Measurements from ENCODE around the gene FAM149B1. TPM values are rescaled to one million over a fixed set of nuclear protein-coding genes. Genes with fewer than 3 reads are reported as not detected.

The FAM149B1 gene
- total and polyA plus RNA-seq, 10 of the 15 experiments (the other 5 are each of a cell fraction or from before 2014, with no cell fraction given) = 6.6 to 20.9 (median 11.2) TPM

DNA sequence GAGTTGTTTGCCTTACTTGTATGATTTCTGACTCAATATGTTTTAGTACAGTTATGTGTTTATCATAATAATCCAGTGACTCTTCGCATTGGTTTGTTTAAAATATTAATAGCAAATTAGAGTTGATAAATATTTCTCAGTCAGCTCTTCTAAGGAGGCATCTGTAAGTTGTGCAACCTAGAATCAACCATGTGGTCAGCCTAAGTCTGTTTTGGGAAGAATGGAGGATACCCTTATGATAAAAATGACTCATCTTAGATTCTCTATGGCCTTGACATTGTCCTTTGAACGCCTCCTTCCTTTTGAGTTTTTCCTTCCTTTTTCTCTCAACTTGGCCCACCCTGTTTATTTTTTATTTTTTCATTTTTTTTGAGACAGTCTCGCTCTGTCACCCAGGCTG, 60.3 kb downstream of the FAM149B1 start:
- ATAC-seq = no peak
- ChIA-PET CTCF (interaction anchor here (2.4 kb wide), 1 partner anchor 15 kb away, joined by 5 read pairs; no protein-coding TSS in a partner anchor), POLR2A (no interaction called here), SMC1A (ENCODE audit: uncharacterized antibody, unreplicated experiment) (no interaction called here), RAD21 (ENCODE audit: unreplicated experiment) (no interaction called here)
- no peaks in the 10 kb centered on the region for H3K9me3 ChIP-seq (replicated peaks; ENCODE audit: control insufficient read depth, insufficient read depth, low read length)
- H3K27ac ChIP-seq (ENCODE audit: control insufficient read depth, insufficient read depth) = no peak overlapping the region
- no peak overlapping the region for H3K4me2 ChIP-seq (ENCODE audit: control insufficient read depth, insufficient read depth)
- H3K79me2 ChIP-seq (ENCODE audit: control insufficient read depth, insufficient read depth, low read length) = no peaks in the 10 kb centered on the region
- H3K4me1 ChIP-seq (ENCODE audit: control insufficient read depth, insufficient read depth, low read length) = no peaks in the 10 kb centered on the region
- H3K4me3 ChIP-seq = no peak overlapping the region
- in situ Hi-C loops (cut with MboI) = no loop called here
- no TSS peak for BruUV-seq (replicated peaks)
- FAIRE-seq = no peak
- no peak overlapping the region for H3K9ac ChIP-seq (ENCODE audit: control insufficient read depth, insufficient read depth, low read length)
- no peaks in the 10 kb centered on the region for H4K20me1 ChIP-seq (ENCODE audit: control insufficient read depth, insufficient read depth)
- H3K27me3 ChIP-seq (replicated peaks in 1 of 2; ENCODE audit: control insufficient read depth in 2 of 2, insufficient read depth in 2 of 2, low read length in 1 of 2) = no peaks in the 10 kb centered on the region
- H2AFZ ChIP-seq (ENCODE audit: control insufficient read depth, low read depth, low read length) = no peak overlapping the region
- DNase-seq (ENCODE audit: low read depth, low spot score) = no peak
- intact Hi-C loops (cut with micrococcal nuclease; ENCODE audit: unreplicated experiment) = no loop called here
- WGBS (ENCODE audit: insufficient coverage, insufficient replicate concordance, low lambda C conversion rate, missing lambda C conversion rate) = 78% methylated on average over 2 of the region's 3 CpGs
- peaks cover 2 to 8% of the 10 kb centered on the region in 2 experiments; a peak in 3 of 4 replicates for H3K36me3 ChIP-seq (ENCODE audit: control insufficient read depth in 2 of 2, insufficient read depth in 2 of 2, low read length in 1 of 2)
- no peak for TF ChIP-seq TCF7 (IDR thresholded peaks at IDR 0.05; ENCODE audit: borderline replicate concordance)
- no peak for TF ChIP-seq YBX1 (IDR thresholded peaks at IDR 0.05)
- TF ChIP-seq IRF4 (IDR thresholded peaks at IDR 0.05; ENCODE audit: low read depth, low read length) = no peak
- TF ChIP-seq MYC (IDR thresholded peaks at IDR 0.05; ENCODE audit: insufficient read depth, insufficient read length, insufficient replicate concordance, low read length, severe bottlenecking) = no peak
- TF ChIP-seq NBN (IDR thresholded peaks at IDR 0.05) = no peak
- no peak for TF ChIP-seq NFIC (IDR thresholded peaks at IDR 0.05; ENCODE audit: low read depth, low read length)
- TF ChIP-seq, protein P1, sequence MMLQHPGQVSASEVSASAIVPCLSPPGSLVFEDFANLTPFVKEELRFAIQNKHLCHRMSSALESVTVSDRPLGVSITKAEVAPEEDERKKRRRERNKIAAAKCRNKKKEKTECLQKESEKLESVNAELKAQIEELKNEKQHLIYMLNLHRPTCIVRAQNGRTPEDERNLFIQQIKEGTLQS (IDR thresholded peaks at IDR 0.05; ENCODE audit: borderline replicate concordance, extremely low read depth, low read depth, low read length) = no peak
- TF ChIP-seq RFX5 (IDR thresholded peaks at IDR 0.05; ENCODE audit: low read depth, low read length) = no peak
- TF ChIP-seq CEBPB (IDR thresholded peaks at IDR 0.05; ENCODE audit: borderline replicate concordance in 1 of 2, low read depth in 2 of 2, low read length in 2 of 2) = no peak
- TF ChIP-seq LARP7 (IDR thresholded peaks at IDR 0.05) = no peak
